GM18519 (cell line): Measurements from ENCODE around the gene PROSER1.
"Not testable (repeated sequence)": the region's sequence is repeated elsewhere in the genome, so short reads cannot be mapped to it uniquely, and the experiment has no call there.

ENCODE experiments used
- ATAC-seq: cut with Tn5 transposase; IDR thresholded peaks from one replicate; pipeline ENCODE4 v1.9.1; 2021; ENCODE audit warnings: mild to moderate bottlenecking, moderate library complexity; ENCODE audit not compliant: unreplicated experiment, low FRiP score

PROSER1 gene

DNA sequence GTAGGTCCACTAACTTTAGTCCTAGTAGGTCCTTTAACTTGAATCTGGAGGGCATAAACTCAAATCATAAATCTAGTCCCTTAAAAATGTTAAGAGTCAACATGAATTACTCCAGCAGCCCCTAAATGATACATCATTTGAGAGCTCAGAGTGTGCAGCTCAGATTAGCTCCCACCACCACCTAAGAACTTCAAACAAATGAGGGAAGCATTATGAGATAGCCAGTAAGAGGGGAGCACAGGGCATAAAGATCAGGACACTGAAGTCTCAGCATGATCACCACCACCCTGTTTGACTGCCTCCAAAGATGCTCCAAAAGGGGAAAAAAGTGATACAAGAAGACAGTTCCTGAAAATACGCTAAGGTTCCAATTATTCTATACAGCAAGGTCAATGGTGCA lies 5.7 kb downstream of the PROSER1 start:
- no peak for ATAC-seq

DNA sequence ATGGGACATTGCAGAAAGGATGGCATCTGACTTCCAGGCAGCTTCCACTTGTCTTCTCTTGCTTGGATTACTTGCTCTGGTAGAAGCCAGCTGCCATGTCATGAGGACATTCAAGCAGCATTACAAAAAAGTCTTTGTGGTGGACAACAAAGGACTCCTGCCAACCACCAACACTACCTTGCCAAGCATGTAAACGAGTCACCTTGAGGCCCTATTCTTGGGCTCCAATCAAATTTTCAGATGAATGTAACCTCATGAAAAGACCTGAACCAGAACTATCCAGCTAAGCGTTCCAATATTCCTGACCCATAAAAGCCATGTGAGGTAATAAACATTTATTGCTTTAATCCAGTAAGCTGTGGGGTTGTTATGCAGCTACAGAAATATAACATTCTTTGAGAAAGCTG lies 12.5 kb downstream of the PROSER1 start:
- ATAC-seq: no peak

DNA sequence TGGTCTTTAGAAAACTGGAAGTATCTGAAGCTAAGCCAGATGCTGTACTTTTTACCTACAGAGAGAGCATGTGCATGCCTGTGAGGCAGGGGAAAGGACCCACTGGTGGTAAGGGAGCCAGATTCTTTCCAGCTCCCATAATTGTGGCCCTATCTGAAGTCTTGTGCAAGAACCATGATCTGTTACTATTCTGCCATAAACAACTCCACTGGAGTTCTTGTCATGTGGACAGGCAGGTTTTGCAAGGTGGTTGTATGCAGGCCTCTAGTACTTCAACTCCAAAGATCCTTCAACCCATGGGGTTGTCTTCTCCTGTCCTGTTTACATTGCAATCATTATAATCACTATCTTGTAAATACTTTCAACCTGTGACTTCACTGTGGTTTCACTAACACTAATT lies 14.1 kb downstream of the PROSER1 start:
- no peak for ATAC-seq

DNA sequence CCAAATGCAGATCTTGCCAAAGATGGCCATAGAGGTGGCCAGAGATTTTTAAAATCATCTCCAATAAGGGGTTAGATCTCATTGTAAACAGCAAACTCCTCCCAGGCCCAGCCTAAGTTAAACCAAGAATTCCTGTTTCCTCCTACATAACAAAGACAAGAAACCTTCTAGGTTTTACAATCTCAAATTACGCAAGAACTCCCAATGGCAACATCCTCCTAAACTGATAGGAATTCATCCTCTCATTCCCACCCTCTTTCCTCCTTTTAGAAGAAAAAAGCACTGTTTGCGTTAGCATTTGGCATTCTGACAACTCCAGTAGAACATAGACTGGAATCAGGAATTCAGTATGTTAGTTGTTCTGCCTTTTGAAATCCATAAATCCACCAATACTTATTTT lies 14.6 kb downstream of the PROSER1 start:
- ATAC-seq: no peak

DNA sequence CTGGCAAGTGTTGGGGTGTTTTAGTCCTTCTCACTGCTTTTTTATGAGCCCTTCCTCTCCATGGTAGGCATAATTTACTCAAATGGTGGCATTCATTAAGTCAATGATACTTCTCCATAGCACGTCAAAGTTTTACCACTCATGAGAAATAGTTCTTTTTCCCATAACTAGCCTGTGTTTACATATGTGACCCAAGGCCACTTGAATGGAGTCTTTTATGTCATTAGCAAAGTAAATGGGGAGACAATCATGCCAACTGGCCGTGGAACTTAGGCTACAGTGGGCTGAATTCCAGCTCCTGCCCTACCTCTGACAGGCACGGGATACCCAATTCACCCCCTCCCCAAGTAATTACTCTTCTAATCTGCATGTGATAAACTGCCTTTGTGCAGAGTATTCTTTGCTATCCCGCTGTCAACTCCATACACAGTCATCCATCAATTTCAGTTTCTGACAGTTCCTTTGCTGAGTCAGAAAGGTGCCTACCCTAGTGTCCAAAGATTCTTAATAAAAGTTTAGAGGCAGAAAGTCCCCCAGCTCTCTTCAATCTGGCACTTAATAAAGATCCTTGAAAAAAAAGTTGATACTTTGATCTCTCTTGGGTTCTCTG lies 16.9 kb downstream of the PROSER1 start:
- no peak for ATAC-seq

DNA sequence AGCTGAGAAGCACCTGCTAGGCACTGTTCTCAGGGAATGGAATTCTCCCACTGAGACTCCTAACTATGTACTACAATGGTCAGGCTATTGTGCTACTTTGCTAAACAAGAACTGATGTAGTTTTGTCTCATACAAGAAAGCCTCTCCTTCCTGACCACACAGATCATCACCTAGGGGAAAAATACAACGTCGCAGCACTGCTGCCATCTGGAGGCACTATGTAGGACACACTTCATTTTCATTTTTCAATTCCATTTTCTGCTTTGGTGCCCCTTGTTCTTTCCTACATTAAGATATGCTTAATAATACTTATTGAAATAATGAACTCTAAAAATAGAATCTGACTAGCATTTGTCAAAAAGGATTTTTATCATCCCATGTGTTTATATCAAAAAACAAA lies 21.1 kb downstream of the PROSER1 start:
- peak; percentile 78 for ATAC-seq

DNA sequence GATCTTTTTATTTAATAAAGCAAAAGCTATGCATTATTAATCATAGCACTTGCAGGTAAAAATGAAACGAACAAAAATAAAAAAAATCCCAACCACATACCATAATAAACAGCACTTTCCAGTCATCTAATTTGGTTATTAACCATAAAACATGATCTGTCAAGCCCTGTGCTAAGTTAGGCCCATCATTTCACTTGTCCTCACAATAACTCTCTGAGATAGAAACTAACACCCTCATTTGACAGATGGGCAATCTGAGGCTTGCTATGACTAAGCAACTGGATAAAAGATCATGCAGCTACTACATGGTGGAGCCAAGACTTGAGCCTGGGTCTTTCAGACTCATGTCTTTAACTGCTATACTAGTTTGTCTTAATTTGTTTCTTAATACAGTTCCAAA lies 21.8 kb downstream of the PROSER1 start:
- ATAC-seq: peak; percentile 74

DNA sequence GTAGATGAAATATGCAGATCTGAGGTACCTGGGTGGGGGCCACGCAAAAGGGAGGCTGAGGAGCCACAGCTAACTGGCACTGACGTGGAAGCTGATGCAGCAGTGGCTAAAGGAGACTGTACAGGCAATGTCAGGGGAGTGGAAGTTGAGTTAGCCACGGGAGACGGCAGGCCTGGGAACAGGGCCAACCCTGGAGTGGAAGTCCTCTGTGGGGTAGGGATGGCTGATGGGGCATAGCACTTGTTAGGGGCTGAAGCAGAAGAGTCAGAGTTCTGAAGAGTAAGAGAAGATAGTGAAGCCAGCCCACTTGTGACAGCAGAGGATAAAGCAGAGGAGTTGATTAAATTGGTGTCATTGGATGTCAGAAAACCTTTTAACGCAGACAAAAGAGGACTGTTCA lies 24.4 kb downstream of the PROSER1 start:
- no peak for ATAC-seq

DNA sequence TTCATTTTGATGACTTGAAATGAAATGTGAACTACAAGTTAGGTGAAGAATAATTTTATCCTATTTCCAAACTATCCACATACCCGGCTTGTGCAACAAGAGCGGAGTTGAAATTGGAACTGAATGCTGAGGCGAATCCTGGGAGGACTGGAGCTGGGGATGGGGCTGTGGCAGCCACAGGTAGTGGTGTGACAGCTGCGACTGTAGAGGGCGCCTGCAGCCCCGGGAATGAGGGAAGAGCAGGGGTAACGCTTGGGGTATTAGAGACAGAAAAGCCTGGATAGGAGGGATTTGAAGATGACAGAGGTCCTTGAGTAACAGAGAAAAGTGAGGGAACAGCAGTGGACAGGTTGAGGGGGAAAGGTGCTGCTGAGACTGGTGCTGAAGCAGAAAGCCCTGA lies 25.3 kb downstream of the PROSER1 start:
- ATAC-seq: no peak

DNA sequence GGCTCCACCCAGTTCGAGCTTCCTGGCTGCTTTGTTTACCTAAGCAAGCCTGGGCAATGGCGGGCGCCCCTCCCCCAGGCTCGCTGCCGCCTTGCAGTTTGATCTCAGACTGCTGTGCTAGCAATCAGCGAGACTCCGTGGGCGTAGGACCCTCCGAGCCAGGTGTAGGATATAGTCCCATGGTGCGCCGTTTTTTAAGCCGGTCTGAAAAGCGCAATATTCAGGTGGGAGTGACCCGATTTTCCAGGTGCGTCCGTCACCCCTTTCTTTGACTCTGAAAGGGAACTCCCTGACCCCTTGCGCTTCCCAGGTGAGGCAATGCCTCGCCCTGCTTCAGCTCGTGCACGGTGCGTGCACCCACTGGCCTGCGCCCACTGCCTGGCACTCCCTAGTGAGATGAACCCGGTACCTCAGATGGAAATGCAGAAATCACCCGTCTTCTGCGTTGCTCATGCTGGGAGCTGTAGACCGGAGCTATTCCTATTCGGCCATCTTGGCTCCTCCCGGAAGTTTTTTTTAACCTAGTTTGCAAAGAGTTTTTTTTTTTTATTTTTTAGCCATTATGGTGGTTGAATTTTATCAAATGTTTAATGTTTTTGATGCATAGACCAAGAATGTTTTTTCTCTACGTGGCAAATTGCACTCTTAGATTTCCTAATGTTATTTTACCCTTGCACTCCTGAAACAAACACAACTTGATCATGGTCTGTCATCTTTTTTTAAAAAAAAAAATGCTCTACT lies 31.3 kb downstream of the PROSER1 start:
- not testable (repeated sequence) for ATAC-seq

DNA sequence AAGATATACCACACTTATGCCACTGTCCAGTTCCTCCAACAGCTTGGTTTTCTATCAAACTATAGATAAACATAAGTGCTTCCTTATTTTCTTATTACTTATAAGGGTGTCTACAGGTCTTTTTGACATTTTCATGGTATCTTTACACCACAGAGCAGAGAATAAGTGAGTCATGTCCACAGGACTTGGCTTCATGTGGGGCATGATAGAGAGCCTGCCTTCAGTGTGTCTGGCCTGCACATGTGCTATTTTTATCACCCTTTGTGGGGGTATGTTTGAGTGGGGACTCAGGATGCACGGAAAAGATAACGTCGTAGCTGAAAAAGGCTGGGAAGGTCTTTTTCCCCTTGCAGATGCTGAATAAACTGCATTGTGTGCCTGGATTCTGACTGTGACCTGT lies 39.1 kb downstream of the PROSER1 start:
- no peak for ATAC-seq

DNA sequence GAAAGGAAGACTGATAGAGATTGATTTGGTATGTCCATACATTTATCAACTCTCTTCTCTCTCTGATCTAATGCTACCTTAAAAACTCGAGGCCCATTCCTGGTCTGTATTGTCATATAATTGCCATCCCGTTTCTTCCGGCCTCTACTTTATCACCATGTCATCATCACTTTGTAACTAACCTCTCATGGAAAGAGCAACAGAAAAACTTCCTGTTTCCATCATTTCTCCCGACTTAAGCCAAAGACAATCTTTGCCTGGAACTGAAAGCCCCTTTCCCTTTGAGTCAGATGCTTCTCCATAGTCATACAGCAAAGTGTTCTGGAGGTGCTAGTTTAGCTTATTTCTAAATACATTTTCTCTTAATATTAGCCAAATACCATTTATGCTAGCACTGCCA lies 44.5 kb downstream of the PROSER1 start:
- ATAC-seq: no peak

DNA sequence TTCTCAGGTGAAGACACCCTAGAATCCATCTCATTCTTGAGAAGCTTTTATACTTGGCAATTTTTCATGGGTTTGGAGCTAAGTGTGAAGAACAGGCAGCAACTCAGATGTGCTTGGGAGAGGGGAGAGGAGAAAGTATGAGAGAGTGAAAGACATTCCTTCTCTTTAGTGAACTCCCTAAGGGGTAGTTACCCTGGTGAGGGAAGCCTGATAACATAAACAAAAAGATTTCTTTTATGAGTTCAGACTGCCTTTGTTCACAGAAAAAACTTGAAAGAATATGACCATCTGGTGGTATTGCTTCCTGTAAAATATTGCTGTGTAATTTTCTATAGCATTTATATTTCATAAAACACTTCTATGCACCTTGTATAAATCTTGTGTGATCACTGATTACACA lies 47.2 kb downstream of the PROSER1 start, which contains the start of gene STOML3:
Gene STOML3 (minus strand): TSS at position 139 of the 400 bp plus-strand sequence. CDS start 110 bp downstream, at position 29.
- ATAC-seq: no peak

DNA sequence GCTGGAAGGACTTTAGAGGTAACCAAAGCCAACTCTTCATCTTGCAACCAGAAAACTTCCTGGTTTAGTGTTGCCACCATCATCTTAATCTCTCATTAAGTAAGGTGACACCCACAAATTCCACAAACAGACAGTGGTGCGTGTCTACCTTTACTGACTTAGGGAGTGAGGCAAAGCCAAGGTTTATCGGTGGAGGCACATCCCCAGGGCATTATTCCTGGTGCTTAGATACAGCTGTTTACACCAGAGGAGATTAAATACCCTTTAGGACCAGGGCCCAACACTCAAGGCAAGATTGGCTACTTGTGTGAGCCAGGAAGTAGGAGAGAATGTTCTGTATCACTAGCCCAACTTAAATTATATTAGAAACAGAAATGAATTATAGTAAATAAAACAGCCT lies 56.8 kb downstream of the PROSER1 start:
- no peak for ATAC-seq

DNA sequence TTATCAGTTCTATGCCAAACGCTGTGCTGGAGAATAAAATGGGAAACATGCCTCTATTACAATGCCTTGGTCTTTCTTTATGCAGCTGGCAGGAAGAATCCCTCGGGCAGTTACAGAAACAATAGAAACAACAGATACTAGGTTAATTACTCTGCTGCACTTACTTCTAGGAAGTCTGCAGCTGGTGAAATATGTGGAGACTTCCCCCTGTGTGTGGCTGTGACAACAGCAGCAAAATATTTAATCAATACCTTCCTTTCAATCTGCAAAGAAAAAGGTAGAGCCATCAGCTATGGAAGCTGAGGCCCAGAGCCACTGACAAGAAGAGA lies 57.2 kb downstream of the PROSER1 start:
- ATAC-seq: no peak

DNA sequence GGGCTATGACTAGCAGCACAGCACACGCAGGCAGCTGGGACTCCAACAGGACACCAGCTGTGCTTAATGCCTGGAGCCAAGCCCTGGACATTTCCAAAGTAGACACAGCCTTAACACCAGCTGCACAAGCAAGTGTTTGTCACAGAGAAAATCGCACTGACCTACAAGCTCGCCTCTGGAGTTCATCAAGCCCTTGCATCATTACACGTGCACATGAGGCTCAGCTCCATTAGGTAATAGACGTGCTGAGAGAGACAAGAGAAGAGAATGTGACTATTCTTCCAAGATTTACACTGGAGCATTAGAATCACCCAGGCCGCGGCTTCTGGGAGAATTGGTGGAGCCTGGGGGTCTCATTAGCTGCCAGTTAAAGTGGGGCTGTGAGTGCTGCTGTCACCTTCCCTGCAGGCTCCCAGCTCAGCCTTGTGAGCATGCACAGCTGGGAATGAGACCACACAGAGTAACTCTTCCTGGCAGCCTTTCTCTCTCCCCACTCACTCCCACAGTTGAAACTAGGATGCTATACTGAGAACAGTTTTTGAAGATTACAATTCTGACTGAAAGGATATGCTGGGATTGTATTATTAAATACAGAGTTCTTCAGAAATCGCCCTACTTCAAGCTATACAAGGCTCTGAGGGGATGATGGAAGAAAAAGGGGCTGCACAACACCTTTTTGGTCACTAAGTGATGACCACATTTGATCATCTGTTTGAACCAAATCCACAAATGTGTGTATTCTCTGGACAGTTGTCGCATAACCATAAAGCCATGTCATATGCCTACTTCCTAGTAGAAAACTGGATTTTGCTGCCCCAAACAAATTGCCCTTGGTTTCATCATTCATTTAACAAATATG lies 57.8 kb downstream of the PROSER1 start:
- ATAC-seq: no peak

DNA sequence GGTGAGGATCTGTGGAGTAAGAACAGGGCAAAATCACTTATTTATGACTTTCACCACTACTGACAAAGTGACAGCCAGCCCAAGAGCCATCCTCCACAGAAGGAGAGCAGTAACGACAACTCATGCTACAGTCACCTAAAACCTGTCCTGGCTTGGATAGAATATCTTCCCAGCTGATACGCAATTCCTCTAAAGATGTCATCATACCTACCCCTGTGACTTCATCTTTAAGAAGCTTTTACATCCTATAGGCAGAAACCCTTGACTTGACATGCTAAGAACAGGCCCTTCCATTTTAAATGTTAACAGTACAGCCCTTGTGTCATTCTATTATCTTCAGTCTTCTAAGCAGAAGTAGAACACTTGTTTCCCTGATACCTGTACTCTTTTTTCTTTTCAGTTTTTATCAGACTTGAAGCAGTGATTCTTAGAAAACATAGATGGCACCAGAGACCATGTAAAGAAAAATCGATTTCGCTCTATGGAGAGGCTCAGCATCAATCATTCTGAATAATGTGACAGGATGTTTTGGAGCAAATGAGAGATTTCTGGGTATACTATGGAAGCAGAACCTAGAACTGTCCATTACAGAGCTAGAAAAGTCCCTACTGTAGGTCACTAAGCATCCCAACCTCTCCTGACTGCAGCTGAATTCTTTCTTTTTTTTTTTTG lies 67.4 kb downstream of the PROSER1 start:
- no peak for ATAC-seq

DNA sequence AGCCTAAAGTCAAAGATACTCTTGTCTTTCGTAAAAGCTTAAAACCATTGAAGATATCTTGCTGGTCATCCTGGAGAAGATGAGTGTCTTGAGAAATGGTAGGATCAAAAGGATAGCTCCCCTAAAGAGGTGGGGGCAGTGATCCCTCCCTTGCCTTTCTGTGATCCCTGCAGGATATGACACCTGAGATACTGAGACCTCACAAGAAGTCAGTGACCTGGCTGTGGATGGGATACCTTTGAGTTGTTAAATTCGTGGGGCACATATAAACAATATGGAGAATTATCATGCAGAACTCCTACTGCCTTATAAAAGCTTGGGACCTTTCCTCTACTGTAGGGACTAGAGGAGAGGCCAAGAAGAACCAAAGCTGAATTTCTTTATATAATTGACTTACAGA lies 68.7 kb downstream of the PROSER1 start:
- no peak for ATAC-seq

DNA sequence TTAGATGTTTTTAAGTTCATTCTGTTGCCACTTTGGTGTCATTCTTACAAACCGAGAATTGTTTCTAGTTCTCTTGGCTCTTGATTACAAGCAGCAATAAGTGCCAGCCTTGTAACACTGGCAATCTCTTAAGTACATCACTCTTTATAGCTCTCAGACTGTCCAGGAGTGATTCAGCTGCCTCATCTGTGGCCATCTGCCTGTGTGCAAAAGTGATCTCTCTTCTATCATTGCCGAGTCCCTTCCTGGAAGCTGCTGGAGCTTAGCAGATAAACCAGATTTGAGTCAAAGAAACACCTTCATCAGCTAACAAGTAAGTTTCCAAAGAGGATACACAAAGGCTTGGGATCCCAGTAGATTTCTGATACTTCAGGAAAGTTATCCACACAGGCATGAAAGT lies 70.4 kb downstream of the PROSER1 start:
- ATAC-seq: no peak

DNA sequence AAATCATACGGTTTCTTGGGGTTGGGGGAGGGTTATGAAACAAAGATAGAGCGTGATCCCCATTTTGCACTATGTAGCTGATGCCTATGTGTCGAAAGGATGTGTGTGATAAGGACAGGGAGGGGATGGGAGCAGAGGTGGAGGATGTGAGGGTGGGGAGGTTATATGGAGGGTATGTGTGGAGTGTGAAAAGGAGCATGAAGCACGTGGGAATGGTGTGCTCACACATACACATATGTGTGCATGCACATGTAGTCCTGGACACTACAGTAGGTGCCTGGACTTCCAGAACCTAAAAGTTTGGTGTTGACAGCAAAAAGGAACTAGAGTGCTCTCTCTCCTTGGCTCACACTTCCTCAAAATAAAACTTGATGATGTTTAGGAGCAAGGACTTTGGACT lies 72.6 kb downstream of the PROSER1 start:
- no peak for ATAC-seq

DNA sequence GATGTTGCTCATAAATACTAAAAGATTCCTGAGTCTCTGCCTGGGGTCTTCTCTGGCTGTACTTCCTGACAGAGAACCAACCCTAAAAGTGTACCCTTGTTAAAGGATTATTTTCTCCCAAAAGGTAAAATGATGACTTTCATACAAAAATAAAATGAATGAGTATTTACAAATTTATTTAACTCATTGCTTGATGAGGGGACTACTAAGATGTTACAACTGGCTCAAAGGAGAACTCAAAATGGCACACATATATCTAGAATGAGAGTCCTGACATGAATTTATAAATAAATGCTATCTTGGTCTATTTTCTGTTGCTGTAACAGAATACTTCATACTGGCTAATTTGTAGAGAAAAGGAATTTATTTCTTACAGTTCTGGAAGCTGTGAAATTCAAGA lies 77.7 kb downstream of the PROSER1 start:
- ATAC-seq: no peak
